Middle frontal gyrus (tissue), 1 donor: ENCODE measurements around the gene DNLZ.
A peak's percentile ranks its signal among the peaks of the same experiment; 100 is the strongest.
"Not testable (repeated sequence)": the region's sequence is repeated elsewhere in the genome, so short reads cannot be mapped to it uniquely, and the experiment has no call there.

Source experiments
- DNase-seq: peaks from one replicate; pipeline ENCODE4 v3.0.0-alpha.2; 2015; ENCODE audit warnings: low spot score; ENCODE audit errors: extremely low spot score

DNLZ gene

DNA sequence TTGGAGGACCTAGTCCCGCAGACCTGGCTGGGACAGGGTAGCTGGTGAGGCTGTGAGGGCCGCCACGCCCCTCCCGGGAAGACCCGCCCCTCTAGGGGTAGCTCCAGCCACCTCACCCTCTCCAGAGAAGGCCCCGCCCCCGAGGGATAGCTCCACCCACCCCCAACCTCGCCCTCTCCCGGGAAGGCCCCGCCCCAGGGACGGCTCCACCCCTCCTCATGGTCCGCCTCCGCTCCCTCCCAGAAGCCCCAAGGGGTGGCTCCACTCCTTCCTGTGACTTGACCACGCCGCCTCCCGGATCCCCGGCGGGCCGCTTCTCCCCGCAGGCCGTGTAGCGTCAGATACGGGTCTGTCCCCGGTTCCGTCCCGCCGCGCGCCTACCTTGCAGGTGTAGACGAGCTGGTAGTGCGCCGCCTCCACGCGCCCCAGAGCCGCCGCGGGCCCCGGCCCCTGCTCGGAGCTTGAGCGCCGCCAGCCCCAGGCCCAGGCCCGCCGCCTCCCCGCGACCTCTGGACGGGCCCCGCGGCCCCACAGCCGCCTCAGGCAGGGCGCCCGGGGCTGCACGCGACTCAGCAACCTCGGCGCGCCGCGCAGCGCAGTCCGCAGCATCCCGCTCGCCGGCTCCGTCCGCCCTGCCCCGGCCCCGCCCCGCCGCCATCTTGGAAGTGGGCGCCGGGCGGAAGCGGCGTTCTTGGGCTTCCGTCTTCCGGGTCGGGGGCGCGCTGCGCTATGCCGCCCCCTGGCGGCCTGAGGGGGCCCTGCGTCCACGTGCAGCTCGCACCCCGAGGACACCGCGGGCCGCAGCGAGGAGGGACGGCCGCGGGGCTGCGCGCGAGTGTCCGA lies at the start of gene DNLZ:
TSS of gene DNLZ (minus strand) at position 639 of the 843 bp plus-strand sequence. CDS start at position 609, 30 bp downstream.
- peak; percentile 81 for DNase-seq

DNA sequence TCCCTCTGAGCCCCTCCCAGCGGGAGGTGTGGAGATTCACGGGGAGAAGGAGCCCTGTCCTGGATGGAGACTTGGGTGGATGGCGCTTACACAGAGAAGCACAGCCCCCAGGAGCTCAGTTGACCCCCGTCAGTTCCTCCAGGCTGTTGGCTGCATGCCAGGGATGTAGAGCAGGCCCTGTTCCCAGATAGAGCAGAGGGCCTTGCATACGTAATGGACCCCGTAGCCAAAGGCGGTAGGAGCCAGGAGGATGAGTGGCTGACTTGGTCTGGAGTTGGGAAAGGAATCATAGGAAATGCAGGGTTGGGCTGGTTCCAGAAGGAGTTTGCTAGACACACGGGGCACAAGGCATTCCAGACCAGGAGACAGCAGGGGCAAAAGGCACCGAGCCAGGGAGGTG lies 49.4 kb upstream of the DNLZ start:
- no peak for DNase-seq

DNA sequence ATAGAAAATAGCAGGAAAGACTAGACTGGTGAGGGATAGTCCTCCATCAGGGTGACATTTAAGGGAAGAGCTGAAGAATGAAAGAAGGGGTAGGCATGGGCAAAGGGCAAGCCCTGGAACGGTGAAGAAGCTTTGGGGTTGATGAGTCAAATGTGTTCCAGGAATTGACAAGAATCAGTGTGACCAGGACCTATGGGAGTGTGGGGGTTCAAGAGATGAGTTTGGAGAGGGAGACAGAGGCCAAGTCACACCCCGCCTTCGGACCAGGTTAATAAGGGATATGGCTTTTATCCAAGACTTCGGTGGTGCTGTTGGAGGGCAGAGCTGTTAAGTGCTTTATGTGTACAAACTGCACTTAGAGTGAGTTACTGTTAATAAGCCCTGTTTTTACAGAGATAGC lies 47.8 kb upstream of the DNLZ start:
- no peak for DNase-seq

DNA sequence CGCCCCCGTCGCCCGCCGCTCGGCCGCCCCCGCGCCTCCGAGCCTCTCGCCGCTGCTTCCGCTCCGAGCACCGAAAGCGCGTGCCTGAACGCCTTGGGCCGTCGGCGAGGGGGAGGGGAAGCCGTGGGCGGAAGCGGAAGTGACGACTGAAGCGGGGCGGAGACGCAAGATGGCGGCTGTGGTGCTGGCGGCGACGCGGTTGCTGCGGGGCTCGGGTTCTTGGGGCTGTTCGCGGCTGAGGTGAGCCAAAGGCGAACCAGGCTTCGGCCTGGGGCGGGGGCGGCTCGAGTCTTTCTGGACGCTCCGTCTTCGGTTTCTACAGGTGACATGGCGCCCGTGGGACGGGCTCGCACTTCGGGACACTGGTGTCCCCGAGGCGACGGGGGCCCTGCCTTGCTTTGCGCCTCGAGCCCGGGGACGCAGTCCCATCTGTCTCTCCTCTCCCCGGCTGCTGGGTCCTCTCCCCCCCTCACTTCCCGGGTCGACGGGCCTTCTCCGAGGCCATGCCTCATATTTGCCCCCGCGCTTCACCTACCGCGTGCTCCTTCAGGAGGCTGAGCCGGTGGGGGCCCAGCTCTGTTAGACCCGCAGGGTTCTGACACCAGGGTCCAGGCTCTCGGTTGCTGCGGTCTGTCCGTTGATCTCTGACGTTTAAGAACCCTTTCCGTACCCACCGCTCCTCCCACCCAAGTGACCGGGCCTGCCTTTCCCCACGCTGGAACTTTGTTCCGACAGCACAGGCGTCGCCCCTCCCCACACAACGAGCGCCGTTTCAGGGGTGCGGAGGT lies 47.1 kb upstream of the DNLZ start, which contains the start of the genes ENTR1 and PMPCA:
TSS of gene ENTR1 (minus strand) at position 115 of the 788 bp plus-strand sequence. CDS start 217 bp downstream, outside the sequence.
TSS of gene PMPCA (plus strand) at position 159 of the 788 bp plus-strand sequence. CDS start at position 170, 11 bp downstream.
- peak; percentile 91 for DNase-seq

DNA sequence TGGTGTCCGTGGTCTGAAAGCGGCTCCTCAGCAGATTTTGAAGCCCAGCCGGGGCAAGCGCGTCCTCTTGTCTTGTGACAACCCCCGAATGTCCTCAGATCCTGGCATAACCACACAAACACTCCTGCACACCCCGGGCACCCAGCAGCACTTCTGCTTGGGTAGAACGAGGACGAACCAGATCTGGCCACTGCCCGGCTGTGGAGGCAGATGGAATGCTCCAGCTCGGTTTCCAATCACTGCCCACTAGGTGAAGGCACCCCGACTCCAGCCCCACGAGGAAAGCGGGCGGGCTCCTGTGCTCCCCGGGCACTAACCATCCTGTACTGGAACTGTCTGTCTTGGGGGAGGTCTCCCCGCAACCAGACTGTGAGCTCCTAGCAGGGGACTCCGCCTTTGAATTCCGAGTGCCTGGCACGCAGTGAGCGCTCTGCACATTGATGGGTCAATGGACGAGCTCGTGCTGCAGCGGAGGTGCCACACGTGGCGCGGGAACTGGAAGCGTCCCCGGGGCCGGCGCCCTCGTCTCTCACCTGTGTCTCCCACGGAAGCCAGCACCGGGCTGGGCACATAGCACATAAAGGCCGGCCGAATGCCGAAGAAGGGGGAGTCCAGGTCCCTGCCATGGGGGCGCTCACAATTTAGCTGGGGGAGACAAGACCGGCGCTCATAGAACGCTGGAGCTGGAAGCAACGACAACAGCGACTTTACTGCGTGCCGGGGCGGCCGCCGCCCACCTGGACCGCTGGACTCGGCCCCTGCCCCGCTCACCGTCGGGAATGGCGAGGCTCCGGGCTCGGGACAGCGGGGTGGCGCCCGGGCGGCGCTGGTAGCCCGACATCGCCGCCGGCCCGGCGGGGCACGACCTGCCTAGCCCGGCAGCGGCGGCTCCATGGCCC lies 46.3 kb upstream of the DNLZ start:
- no peak for DNase-seq

DNA sequence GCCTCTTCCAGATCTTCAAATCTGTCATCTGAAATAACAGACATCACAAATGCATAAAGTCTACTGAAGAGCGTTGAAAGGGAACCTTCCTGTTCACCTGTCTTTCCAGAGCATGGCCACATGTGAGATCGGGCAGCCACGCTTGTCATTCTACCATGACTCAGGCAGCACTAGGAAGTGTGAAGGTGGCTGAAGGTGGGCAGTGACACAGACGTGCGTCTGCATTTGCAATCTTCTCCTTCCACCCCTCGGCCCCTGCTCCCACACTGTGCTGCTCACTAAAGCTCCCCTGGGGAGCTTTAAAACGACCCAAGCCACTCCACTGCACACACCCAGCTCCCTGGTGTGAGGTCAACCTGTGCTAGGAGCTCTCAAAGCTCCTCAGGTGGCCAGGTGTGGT lies 44.4 kb upstream of the DNLZ start:
- DNase-seq = no peak

DNA sequence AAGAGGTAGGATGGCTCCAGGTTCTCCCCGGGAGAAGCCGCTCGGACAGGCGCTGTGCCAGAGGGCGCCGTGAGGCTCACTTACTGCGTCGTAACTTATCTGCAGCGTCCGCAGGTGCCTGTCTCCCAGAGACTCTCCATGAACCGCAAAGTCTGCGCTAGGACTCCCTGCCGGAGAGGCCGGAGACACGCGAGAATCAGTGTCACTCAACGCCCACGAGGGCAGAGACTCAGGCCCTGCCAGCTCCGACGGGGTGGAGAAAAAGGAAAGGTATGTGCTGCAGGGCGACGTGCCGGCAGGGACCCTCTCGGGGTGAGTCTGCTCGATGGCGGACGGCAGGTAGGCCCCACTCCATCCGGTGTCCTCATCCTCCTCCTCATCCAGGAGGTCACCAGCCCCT lies 43.5 kb upstream of the DNLZ start:
- DNase-seq = not testable (repeated sequence)

DNA sequence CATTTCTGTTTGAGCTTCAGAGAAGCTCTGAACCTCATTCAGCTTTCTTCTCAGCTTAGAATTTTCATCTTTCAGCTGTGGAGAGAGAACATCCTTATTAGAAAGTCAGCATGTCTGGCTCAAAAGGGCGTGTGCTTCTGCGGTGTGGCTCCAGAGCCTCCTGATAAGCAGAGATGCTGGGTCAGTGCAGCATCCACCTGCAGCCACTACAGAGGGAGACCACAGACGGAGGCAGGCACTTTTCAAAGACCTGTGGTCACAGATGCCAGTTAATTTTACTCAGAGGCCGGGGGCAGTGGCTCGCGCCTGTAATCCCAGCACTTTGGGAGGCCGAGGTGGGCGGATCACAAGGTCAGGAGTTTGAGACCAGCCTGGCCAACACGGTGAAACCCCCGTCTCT lies 42.4 kb upstream of the DNLZ start:
- not testable (repeated sequence) for DNase-seq

DNA sequence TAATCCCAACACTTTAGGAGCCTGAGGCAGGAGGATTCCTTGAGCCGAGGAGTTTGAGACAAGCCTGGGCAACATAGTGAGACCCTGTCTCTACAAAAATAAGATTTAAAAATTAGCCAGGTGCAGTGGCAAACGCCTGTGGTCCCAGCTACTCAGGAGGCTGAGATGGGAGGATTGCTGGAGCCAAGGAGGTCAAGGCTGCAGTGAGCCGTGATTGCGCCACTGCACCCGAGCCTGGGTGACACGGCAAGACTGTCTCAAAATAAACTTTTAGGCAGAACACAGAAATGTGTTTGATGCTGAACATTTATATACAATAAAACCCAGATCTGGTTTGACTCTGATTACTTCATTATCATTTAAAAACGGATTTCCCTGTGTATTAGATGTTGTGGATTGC lies 41.9 kb upstream of the DNLZ start:
- no peak for DNase-seq

DNA sequence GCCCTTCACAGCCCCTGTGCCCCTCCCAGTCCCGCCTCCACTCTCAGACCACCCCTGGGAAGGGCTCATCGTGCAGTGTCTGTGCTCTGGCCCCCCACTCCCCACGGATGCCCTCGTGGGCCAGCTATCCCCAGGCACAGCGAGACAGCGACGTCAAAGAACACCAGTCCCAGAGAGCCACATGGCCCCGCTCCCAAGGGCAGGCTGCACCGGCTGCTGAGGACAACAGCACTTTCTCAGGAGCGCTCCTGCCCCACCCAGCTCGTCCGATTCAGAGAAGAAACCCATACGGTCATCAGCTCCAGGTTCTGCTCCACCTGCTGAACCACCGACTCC lies 41.2 kb upstream of the DNLZ start:
- DNase-seq = no peak

DNA sequence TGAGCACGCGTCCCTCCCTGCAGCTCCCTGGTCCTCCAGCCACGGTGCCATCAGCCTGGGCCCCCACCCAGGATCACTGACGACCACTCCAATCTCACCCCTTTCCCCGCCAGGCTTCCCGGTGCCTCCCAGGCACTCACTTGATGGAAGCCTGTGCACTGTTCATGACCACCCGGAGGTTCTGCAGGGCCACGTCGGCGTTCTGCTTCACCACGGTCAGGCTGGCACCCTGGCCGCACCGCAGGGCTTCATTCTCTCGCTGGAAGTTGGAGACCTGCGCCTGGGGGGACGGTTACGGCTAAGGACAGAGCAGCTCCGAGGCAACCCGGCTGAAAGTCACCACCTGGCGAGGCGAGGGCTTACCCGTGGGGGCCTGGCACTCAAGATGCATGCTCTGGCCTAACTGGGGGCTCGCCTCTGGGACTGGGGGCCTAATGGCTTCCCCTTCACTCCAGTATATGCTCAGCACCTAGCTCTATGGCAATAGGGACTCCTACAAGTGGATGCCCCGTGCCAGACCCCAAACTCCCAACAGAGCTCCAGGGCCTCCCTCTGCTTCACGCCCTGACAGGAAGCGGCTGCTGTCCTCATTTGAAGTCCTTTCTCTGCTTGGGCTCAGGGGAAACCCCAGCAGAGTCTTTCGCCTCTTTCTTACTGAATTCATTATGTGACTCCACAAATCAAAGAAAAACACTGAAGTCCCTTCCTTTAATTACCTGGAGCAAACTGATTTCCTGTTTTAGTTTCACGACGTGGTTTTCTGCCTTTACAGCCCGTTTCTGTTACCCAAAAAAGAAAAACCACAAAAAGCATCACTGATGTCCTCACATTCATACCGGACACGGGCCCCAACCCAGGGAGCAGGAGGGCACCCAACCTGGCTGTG lies 40.6 kb upstream of the DNLZ start:
- DNase-seq = no peak

DNA sequence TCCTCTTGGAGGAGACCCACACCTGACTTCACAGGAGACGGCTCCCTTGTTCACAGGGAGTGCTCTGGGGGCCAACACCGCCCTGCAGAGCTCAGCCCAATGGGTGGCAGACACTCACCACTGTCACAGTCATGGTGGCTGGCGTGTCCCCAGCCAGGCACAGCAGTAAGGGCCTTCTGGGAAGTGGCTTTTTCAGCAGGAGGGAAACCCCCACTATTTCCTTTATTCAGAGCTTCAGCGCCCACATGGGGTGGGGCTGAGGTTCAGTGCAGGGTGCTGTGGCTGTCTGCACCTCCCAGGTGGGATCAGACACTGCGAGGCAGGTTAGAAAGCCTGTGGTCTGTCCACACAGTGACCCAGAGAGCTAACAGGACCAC lies 40.0 kb upstream of the DNLZ start:
- no peak for DNase-seq

DNA sequence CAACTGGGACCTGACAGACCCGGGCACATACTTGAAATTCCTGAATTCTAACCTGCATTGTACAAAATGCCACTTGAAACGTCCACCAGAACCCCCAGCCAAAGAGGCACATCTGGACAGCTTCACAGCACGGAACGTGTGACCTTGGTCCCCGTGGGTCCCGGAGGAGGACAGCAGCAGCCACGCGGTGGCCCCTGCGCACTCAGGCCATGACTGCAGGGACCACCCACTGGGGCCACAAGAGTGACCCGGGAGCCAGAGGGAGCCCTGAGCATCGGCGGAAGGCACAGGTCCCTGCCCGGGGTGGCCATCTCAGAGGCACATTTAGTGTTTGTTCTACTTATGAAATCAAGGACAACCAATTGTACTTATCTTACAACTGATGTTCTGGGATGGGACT lies 38.5 kb upstream of the DNLZ start:
- no peak for DNase-seq

DNA sequence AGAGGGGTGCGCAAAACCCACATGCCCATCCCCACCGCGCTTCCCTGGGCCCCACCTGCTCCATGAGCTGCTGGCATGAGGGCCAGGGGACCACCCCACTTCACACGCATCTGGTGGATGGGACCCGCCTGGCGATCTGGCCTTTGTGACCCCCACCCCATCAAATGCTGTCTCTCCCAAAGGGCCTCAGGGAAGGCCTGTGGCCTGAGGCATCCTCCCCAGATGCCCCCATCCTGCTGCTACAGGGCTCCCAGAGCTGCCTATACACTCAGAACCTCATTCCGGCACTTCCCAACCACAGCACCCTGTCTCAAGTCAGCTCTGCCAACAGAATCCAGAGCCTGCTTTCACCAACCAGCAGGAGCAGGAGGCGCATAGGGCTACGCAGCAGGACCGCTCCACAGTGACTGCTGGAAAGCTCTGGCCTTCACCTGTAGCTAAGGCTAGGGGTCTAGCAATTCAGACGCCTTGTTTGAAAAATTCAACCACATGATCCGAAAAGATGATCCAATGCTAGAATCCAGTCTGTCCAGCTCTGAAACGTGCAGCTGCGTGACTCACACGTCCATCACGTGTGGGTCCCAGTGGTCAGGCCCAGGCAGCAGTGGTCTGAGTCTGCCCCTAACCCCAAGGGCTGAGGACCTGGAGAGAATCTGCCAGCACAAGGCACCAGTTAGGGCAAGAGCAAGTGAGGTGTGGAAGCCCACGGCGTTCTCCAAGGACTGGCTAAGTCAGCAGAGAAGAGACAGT lies 37.8 kb upstream of the DNLZ start:
- no peak for DNase-seq

DNA sequence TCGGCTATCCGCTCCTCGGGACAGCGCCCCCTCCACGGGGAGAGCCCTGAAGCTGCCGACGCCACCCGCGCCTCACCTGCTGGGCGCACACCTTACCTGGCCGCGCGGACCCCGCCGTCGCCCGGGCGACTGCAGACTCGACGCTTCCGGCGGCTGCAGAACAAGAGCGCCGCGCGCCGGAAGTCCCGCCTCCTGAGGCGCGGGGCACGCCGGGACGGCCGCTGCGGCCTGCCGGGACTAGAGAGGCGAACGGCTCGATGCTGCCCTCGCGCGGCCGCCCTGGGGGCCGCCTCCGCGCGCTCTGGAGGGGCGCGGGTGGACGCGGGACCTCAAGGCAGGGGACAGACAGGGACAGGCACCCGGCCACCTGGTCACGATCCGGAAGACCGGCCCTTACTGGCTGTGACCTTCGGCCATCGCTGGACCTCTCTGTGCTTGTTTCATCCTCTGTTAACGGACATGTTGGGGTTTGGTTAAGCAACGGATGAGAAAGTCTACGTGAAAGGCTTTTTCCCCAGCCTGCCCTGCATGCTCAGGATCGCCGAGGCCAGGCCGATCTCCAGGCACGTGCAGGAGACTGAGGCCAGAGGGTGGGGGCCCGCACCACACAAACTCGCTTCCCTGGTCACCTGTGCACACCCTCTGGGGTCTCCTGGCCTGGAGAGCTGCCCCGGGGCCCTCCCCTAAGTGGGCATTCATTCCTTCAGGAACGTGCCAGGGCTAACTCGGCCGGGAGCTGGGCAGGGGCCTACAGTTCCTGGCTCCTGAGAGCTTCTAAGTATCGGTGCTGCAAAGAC lies 36.7 kb upstream of the DNLZ start, which contains the start of gene SNAPC4:
TSS of gene SNAPC4 (minus strand) at position 133 of the 797 bp plus-strand sequence. CDS start 1,742 bp downstream, outside the sequence.
- DNase-seq = peak; percentile 77

DNA sequence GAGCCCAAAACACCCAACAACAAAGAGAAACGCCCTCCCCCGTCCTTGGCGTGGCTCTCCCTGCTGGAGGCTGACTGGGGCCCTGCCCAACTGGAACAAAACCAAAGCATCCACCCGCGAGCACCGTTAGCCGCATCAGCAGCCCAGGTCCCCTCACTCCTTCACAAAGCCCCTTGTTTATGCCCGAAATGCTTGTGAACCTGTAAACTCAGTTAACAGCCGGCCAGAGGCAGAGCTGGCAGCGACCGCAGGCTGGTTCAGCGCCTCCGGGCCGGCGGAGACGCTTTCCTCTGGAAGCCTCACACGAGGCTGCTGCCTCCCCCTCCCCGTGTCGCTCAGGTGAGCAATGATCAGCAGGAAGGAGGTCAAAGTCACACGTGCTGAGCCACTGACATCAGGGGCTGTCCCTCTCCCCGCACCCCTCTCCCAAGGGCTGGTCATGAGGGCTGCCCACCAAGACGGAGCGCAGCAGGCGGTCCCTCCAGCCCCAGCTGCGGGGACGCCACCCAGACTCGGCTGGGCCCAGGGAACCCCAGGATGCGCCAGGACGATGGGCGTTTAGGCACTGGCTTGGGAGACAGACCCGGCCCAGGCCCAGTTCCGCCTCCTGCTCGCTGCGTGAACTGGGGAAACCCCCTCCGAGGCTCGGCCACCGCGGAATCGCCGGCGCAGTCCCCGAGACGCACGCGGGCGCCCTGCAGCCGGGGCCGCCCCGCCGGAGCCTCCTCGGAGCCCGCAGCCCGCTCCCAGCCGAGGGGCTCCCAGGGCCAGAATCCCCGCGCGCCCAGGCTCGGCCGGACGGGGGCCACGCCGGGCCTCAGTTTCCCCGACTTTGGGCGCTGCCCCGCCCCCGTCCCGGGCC lies 35.9 kb upstream of the DNLZ start:
- no peak for DNase-seq

DNA sequence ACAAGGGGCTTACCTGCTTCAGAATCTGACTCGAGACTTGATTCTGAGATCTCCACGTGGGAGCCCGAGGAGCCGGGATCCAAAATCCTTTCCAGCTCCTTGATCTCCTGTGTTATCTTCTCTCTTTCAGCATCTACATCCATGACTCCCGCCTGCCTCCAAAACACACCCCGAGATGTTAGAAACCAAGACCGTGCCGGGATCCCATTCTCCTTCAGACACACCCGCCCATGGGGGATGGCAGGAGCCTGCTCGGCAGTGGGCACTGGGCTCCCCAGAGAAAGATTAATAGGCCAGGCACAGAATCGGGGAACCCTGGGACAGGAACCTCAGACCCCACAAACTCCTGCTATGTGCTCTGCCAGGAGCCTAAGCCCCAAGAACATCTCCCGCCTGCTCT lies 34.7 kb upstream of the DNLZ start:
- no peak for DNase-seq

DNA sequence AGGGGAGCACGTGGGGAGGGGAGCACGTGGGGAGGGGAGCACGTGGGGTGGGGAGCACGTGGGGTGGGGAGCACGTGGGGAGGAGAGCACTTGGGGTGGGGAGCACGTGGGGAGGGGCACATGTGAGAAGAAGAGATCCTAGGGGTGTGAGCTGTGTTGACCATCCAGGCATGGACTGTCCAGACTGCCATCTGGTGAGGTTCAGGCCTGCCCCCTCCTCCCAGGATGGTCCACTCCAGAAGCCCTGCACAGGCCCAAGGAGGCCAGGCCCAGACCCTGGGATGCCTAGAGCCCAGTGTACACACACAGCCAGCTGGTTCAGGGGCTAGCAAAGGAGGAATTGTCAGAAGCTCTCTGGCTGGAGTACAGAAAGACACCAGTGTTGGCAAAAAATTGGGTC lies 34.1 kb upstream of the DNLZ start:
- no peak for DNase-seq
